K562 (cell line): ENCODE results near the gene TNRC6B. TPM values are rescaled to one million over a fixed set of nuclear protein-coding genes. Genes with fewer than 3 reads are reported as not detected.

Source experiments
- BACH1 ChIP-seq: fragments of 200-800 bp; sonication (Bioruptor generic); IDR thresholded peaks from 2 replicates; pipeline ENCODE4 v1.6.1; 2016; ENCODE audit warnings: missing genetic modification characterization, missing compliant biosample characterization
- BCL6 ChIP-seq: fragments of 250-450 bp; sonication (Bioruptor Pico); IDR thresholded peaks from 2 replicates; pipeline ENCODE4 v1.4.0; 2020
- DPF2 ChIP-seq: fragments of 450-650 bp; IDR thresholded peaks from 2 replicates; pipeline ENCODE4 v1.6.1; 2016
- HDAC8 ChIP-seq: fragments of 450-650 bp; IDR thresholded peaks from 2 replicates; pipeline ENCODE4 v1.6.1; 2016; ENCODE audit warnings: mild to moderate bottlenecking, missing genetic modification characterization, moderate library complexity, missing compliant biosample characterization
- HSF4 ChIP-seq: fragments of 250-450 bp; sonication (Bioruptor Pico); IDR thresholded peaks from 2 replicates; pipeline ENCODE4 v2.1.2; 2022; ENCODE audit warnings: mild to moderate bottlenecking, moderate library complexity, borderline replicate concordance
- JUN ChIP-seq, 2 experiments: sonication (generic) in 1 of 2; formaldehyde crosslinking in 1 of 2; IDR thresholded peaks; 2 replicates each; pipeline versions ENCODE4 v1.6.1 to v1.8.0; 2012 to 2022; ENCODE audit warnings: borderline replicate concordance in 2 of 2, mild to moderate bottlenecking in 2 of 2, improper control_type of control experiment in 1 of 2, low read depth in 1 of 2, low read length in 1 of 2, missing genetic modification reagents in 1 of 2
- KLF16 ChIP-seq: IDR thresholded peaks from 2 replicates; pipeline ENCODE4 v1.6.1; 2016; ENCODE audit warnings: antibody characterized with exemption
- MED1 ChIP-seq: sonication (generic); formaldehyde crosslinking; IDR thresholded peaks from 2 replicates; pipeline ENCODE4 v1.8.1; 2023; ENCODE audit warnings: missing genetic modification reagents, borderline replicate concordance
- PHB2 ChIP-seq: fragments of 450-650 bp; IDR thresholded peaks from 2 replicates; pipeline ENCODE4 v1.6.1; 2017; ENCODE audit warnings: low read depth
- ZBTB1 ChIP-seq: sonication (generic); formaldehyde crosslinking; IDR thresholded peaks from 2 replicates; pipeline ENCODE4 v1.8.1; 2023; ENCODE audit warnings: missing genetic modification reagents, low read depth, mild to moderate bottlenecking, borderline replicate concordance
- ZKSCAN1 ChIP-seq: fragments of 150-350 bp; IDR thresholded peaks from 2 replicates; pipeline ENCODE4 v1.6.1; 2016; ENCODE audit warnings: low read depth, low read length
- ZNF197 ChIP-seq: fragments of 200-800 bp; sonication (Bioruptor generic); IDR thresholded peaks from 2 replicates; pipeline ENCODE4 v1.6.1; 2016; ENCODE audit warnings: low read depth, missing genetic modification characterization, missing compliant biosample characterization
- ZNF3 ChIP-seq: fragments of 250-450 bp; sonication (Bioruptor Pico); IDR thresholded peaks from 2 replicates; pipeline ENCODE4 v1.5.0; 2021; ENCODE audit warnings: mild to moderate bottlenecking, moderate library complexity
- ZNF764 ChIP-seq: fragments of 250-450 bp; sonication (Bioruptor Pico); IDR thresholded peaks from 2 replicates; pipeline ENCODE4 v1.4.0; 2020; ENCODE audit warnings: low read depth, mild to moderate bottlenecking, moderate library complexity
- polyA plus RNA-seq, 8 experiments: library from polyadenylated mRNA; depleted of rRNA in 4 of 8; stranded (reverse) in 5 of 8; unstranded in 3 of 8; fragments of >200 nt; fragmentation: Nextera tagmentation in 2 of 8; fragmentation: Illumina TruSeq in 1 of 8; extraction: Ambion mirVana in 2 of 8; extraction: Trizol in 1 of 8; gene quantifications; 2 replicates each; pipeline versions ENCODE4 v1.2.1 to v1.2.3, GENCODE V29; 2011 to 2014; ENCODE audit warnings: inconsistent platforms in 1 of 8, missing spikeins in 1 of 8
- total RNA-seq, 7 experiments: library from RNA; depleted of rRNA in 6 of 7; stranded (reverse); fragments of >200 nt in 6 of 7; fragmentation: Illumina TruSeq in 2 of 7; extraction: Trizol in 2 of 7; gene quantifications; 2 replicates each; pipeline versions ENCODE4 v1.2.1 to v1.2.3, GENCODE V29; 2011 to 2021; ENCODE audit warnings: low replicate concordance in 1 of 7
- TF ChIP-seq, protein P1 (sequence below), 2 experiments: fragments of 450-650 bp in 1 of 2; sonication (generic) in 1 of 2; formaldehyde crosslinking in 1 of 2; IDR thresholded peaks; 2 replicates each; pipeline versions ENCODE4 v1.7.1 to v1.9.0; 2016 to 2022; ENCODE audit warnings: inconsistent platforms in 1 of 2, mild to moderate bottlenecking in 1 of 2, missing genetic modification reagents in 1 of 2
- TF ChIP-seq, protein P2 (sequence below): fragments of 450-650 bp; formaldehyde crosslinking; IDR thresholded peaks from 2 replicates; pipeline ENCODE4 v1.4.0; 2020; ENCODE audit warnings: mild to moderate bottlenecking, moderate library complexity
- TF ChIP-seq, protein P3 (sequence below): fragments of 250-450 bp; sonication (Bioruptor Pico); IDR thresholded peaks from 2 replicates; pipeline ENCODE4 v1.6.1; 2021; ENCODE audit warnings: mild to moderate bottlenecking

The TNRC6B gene
- total and polyA plus RNA-seq, 9 of the 15 experiments (the other 6 are each of a cell fraction or from before 2014, with no cell fraction given) = 0.96 to 18.8 (median 10.8) TPM

DNA sequence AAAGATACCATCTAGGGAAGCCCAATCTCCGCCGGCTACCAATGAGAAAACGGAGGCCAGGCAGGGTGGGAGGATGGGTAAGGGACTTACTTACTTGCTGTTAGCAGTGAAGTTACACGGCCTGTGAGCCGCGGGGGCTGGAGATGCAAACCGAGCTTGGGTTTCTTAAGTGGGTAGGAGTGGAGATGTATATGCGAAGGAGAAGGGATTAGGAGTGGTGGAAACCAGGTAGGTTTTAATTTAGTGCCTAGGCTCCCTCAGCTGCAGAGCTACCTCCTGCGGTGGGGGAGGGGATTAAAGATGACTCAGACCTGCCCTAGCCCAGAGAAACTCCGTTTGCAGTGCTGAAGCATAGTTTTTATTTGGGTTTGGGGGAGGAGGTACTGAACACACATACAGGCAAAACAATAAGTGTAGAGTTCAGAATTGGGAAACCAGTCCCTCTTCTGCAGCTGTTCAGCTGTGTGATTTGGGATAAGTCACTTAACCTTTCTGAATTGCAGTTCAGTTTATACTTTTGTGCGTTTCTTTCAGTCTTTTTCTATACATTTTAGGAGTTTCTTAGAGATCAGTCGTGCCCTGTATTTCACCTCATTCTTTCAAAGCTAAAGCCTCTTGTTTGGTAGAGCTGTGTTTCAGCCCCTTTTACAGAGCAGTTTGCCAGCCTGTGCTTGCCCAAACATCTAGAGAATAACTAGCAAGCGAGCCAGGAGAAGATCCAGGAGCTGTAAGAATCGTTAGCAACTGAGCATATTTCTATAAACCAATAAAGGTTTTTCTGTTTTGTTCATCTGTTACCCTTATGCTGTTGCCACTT is 596 bp upstream of the TNRC6B start (continued):
- TF ChIP-seq, protein P1, sequence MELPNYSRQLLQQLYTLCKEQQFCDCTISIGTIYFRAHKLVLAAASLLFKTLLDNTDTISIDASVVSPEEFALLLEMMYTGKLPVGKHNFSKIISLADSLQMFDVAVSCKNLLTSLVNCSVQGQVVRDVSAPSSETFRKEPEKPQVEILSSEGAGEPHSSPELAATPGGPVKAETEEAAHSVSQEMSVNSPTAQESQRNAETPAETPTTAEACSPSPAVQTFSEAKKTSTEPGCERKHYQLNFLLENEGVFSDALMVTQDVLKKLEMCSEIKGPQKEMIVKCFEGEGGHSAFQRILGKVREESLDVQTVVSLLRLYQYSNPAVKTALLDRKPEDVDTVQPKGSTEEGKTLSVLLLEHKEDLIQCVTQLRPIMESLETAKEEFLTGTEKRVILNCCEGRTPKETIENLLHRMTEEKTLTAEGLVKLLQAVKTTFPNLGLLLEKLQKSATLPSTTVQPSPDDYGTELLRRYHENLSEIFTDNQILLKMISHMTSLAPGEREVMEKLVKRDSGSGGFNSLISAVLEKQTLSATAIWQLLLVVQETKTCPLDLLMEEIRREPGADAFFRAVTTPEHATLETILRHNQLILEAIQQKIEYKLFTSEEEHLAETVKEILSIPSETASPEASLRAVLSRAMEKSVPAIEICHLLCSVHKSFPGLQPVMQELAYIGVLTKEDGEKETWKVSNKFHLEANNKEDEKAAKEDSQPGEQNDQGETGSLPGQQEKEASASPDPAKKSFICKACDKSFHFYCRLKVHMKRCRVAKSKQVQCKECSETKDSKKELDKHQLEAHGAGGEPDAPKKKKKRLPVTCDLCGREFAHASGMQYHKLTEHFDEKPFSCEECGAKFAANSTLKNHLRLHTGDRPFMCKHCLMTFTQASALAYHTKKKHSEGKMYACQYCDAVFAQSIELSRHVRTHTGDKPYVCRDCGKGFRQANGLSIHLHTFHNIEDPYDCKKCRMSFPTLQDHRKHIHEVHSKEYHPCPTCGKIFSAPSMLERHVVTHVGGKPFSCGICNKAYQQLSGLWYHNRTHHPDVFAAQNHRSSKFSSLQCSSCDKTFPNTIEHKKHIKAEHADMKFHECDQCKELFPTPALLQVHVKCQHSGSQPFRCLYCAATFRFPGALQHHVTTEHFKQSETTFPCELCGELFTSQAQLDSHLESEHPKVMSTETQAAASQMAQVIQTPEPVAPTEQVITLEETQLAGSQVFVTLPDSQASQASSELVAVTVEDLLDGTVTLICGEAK (IDR thresholded peaks at IDR 0.05) = peak; percentile 23; the same call in 1 of the 2 replicates
- TF ChIP-seq, protein P1 (CRISPR knock-in tag; IDR thresholded peaks at IDR 0.05) = no peak
- TF ChIP-seq ZNF3 (CRISPR knock-in tag) (no peak), HDAC8 (no peak), KLF16 (0 out of 2 replicates have a peak, but pooled peaks have one; percentile 6), ZNF197 (no peak), JUN (IDR thresholded peaks at IDR 0.05; ENCODE audit: borderline replicate concordance, low read depth, low read length) (peak; percentile 87), JUN (CRISPR knock-in tag; IDR thresholded peaks at IDR 0.05; ENCODE audit: borderline replicate concordance) (no peak), HSF4 (CRISPR knock-in tag) (no peak), DPF2 (peak; percentile 90), BCL6 (CRISPR knock-in tag) (no peak), BACH1 (tag) (no peak), ZBTB1 (no peak), PHB2 (no peak), MED1 (no peak), ZNF764 (CRISPR knock-in tag) (no peak), ZKSCAN1 (no peak)
- TF ChIP-seq, protein P2, sequence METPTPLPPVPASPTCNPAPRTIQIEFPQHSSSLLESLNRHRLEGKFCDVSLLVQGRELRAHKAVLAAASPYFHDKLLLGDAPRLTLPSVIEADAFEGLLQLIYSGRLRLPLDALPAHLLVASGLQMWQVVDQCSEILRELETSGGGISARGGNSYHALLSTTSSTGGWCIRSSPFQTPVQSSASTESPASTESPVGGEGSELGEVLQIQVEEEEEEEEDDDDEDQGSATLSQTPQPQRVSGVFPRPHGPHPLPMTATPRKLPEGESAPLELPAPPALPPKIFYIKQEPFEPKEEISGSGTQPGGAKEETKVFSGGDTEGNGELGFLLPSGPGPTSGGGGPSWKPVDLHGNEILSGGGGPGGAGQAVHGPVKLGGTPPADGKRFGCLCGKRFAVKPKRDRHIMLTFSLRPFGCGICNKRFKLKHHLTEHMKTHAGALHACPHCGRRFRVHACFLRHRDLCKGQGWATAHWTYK (CRISPR knock-in tag) = no peak
- TF ChIP-seq, protein P3, sequence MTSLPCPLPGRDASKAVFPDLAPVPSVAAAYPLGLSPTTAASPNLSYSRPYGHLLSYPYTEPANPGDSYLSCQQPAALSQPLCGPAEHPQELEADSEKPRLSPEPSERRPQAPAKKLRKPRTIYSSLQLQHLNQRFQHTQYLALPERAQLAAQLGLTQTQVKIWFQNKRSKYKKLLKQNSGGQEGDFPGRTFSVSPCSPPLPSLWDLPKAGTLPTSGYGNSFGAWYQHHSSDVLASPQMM (CRISPR knock-in tag) = no peak
